Hippocampal formation (tissue), 2 donors: ENCODE measurements around the gene AHCYL1.

ENCODE experiments used
- DNase-seq, 2 donors: peaks; one replicate each; lab custom pipeline; 2025; lab: John Stamatoyannopoulos, UW

Gene AHCYL1

DNA sequence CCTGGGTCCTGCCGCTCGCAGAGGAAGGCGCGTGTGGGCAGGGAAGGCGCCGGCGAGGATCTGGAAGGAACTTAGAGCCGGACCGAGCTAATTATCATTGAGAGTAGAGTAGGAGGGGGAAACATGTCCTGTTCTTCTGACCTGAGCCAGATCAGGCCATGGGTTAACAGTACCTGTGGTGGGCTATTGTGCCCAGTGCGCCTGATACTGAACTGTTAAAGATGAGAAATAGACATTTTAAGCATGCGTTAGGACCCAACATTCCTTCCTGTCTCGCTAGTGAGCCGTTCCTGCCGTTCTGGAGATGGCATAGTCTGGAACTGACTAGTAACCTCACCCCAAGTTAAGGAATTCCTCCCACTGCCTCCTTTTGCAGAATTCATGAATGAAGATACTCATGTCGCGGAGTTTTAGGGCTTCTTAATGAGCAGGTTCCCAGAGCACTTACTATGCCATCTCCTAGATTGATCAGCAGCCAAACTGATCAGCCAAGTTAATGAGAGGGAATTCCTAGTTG lies 50.7 kb downstream of the AHCYL1 start:
- DNase-seq: no peak

DNA sequence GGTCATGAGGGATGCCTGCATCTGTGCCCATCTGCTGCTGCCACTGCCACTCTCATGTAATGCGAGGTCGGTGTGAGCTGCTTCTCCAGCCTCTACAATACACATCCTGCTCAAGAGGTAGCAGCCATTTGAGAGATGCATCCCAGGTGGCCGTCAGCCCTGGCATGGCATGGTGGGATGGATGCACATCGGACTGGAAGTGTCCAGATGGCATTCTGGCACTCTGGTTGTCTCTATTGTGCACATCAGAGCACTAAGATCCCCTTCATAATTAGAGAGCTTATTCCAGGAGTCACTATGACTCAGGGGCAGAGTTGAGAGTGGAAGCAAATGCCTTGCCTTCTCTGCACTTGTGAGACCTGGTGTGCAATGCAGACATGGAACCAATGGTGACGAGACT lies 53.7 kb downstream of the AHCYL1 start:
- DNase-seq: no peak

DNA sequence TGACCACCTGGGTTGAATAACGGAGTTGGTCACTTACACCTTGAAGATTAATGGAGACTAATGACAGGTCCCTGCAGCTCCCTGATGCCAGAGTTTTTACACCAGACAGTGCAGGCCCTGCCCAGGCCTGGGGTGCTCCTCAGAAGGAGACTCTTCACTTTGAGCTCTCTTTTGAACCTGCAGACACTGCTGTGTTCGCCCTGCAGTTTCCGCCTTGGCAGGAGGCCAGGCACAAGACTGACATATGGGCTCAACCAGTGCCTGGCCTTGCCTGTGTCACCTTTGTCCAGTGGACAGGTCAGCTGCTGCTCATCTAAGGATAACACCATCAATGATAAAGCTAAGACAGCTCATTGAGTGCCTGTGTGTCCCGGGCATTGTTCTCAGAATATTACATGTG lies 55.1 kb downstream of the AHCYL1 start:
- no peak for DNase-seq

DNA sequence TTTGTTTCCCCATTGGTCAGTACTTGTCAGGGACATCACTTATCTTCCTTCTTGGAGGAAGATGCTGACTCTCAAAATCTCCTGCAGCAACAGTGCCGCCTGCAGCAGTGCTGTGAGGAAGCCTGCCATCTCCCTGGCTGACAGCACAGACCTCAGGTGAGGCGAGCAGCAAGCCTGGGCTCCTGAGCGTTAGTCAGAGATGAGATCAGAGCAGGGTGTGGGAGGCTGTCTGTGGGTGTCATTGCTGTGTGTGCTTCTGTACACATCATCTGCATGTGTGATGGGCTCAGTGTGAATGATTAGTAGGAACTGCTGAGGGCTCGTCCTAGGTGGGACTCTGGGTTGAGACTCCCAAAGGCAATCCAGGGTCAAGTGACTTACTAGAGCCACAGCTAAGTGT lies 56.0 kb downstream of the AHCYL1 start:
- DNase-seq: no peak

DNA sequence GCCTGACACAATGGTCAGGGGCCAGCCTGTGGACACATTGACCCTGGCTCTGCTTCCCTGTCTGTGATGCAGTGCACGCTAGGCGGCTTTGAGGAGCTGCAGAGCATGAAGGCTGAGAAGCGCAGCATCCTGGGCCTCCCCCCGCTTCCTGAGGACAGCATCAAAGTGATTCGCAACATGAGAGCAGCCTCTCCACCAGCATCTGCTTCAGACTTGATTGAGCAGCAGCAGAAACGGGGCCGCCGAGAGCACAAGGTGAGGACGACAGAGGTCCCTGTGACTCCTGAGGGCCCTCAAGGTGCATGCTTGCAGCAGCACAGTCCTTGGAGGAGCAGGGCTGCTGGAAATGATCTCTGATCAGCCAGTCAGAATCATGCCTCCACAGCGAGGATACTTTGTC lies 58.5 kb downstream of the AHCYL1 start:
- no peak for DNase-seq

DNA sequence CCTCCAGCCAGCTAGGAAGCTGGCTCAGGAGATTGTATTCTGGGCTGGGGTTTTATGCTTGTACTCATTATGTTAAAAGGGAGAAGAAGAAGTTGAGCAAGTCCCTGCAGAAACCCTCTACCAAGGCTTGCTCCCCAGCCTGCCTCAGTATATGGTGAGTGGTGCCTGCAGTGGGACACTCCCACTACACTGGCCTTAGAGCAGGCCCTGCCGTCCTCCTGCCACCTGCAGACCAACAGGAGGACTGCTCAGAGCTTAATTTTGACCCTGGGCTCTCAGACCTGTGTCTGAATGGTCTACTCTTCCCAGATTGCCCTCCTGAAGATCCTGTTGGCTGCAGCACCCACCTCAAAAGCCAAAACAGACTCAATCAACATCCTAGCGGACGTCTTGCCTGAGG lies 62.9 kb downstream of the AHCYL1 start:
- no peak for DNase-seq

DNA sequence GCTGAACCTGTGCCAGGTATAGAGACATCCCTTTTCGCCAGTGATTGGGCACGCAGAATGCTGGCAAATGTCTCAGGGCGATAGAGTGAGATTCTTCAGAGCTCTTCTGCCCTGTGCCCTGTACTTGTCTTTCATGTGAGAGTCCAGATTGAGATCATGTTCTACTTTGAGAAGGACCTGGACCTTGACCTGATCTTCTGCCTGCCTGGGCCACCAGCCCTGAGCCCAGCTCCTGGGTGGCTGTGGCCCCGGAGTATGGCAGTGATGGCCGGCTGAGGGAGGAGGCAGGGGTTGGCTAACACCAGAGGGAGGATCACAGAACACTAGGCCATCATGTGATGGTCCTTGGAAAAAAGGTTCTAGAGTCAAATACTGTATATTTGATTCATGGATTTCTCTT lies 63.7 kb downstream of the AHCYL1 start:
- DNase-seq: no peak

DNA sequence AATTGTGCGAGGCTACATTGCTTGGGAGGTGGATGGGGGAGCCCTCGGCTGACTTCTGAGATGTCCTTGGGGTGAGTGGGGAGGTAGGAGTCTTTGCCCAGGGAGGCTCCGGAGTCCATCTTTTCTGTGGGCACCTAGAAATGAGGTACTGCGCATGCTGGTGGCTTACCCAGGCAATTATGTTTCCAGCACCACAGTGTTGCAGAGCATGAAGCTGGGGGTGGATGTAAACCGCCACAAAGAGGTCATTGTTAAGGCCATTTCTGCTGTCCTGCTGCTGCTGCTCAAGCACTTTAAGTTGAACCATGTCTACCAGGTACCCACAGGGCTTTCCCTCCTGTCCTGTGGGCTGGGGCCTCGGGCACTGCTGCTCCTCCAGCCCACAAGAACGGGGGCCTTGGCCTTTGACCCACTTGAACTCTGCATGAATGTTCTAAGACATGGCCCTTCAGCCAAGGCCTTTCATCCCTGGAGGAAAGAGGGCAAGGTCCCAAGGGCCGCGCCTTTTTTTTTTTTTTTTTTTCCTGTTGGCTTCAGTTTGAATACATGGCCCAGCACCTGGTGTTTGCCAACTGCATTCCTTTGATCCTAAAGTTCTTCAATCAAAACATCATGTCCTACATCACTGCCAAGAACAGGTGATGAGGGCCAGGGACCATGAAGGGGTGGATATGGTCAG lies 64.5 kb downstream of the AHCYL1 start:
- DNase-seq: peak; percentile 12 to 48

DNA sequence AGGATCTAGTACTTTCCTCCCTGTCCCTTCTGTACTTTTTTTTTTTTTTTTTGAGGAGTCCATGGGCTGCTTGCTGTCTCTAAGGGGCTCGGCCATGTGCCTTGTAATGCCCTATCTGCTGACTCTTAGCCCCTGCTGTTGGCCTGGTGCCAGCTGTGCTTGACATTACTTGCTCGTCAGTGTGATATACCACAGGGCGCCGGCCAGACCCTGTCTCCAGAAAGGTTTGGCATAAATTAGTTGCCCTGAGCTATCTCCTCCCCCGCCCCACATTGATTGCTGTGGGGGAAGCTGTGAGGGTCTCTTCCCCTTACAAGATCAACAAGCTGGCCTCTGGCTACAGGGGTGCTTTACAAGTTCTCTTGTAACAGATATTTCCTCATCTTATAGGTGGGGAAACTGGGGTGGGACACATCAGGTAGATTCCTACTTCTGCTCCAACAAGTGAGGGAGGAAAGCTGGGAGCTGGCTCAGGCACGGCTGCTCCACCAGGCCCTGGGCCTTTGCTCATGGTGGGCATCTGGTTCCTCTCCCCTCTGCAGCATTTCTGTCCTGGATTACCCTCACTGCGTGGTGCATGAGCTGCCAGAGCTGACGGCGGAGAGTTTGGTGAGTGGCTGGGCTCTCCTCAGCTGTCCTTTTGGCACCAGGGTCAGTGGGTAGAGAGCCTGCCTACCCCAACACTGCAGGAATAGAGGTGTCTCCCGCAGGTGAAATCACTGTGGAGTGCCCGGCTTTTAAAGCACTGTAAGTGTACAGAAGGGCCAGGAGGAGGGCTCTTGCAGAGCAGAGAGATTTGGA lies 65.4 kb downstream of the AHCYL1 start:
- DNase-seq: no peak

DNA sequence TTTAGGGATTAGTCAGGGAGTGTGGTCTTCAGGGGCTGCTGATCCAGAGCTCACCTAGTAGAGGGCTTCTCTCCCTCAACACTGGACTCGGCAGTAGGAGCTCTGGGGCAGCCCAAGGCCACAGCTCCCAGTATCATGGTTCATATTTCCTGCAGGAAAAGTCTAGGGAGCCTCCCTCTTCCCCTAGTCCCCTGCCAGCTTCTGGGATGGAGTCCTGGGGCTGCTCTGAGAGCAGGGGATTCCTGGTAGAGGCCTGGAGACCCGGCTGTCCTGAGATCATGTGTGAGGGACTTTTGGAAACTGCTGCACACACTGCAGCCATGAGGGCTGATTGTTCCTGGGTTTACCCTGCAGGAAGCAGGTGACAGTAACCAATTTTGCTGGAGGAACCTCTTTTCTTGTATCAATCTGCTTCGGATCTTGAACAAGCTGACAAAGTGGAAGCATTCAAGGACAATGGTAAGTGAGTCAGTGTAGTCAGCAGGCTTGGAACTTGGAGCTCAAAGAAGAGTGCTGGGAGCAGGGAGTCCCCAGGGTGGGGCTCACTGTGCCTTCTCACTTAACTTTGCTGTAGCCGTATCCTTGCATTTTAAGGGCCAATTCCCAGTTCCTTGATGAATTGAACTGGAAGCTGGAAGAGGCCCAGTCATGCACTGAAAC lies 66.2 kb downstream of the AHCYL1 start:
- no peak for DNase-seq

DNA sequence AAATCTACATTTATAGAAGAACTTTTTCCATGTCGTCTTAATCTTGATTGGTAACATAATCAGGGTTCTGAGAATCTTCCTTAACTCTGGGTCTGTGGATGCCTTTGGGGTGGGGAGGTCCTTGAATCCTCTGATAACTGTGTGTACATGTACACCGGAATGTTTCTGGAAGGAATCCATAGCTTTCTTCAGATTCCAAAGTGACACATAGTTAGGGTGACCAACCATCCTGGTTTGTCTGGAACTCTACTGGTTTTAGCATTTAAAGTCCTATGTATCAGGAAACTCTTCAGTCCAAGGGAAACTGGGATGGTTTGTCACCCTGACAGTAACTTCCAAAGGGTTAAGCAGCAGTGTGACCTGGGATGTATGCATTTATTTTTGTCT lies 66.7 kb downstream of the AHCYL1 start:
- no peak for DNase-seq

DNA sequence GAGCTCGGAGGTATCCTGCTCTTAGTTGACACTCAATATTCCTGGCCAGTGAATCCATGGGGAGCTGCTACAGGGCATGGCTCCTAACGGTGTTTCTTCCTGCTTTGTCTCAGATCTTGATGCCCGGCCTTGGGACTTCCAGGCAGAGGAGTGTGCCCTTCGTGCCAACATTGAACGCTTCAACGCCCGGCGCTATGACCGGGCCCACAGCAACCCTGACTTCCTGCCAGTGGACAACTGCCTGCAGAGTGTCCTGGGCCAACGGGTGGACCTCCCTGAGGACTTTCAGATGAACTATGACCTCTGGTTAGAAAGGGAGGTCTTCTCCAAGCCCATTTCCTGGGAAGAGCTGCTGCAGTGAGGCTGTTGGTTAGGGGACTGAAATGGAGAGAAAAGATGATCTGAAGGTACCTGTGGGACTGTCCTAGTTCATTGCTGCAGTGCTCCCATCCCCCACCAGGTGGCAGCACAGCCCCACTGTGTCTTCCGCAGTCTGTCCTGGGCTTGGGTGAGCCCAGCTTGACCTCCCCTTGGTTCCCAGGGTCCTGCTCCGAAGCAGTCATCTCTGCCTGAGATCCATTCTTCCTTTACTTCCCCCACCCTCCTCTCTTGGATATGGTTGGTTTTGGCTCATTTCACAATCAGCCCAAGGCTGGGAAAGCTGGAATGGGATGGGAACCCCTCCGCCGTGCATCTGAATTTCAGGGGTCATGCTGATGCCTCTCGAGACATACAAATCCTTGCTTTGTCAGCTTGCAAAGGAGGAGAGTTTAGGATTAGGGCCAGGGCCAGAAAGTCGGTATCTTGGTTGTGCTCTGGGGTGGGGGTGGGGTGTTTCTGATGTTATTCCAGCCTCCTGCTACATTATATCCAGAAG lies 69.2 kb downstream of the AHCYL1 start:
- DNase-seq: peak in 1 of 2 donors; percentile 39

DNA sequence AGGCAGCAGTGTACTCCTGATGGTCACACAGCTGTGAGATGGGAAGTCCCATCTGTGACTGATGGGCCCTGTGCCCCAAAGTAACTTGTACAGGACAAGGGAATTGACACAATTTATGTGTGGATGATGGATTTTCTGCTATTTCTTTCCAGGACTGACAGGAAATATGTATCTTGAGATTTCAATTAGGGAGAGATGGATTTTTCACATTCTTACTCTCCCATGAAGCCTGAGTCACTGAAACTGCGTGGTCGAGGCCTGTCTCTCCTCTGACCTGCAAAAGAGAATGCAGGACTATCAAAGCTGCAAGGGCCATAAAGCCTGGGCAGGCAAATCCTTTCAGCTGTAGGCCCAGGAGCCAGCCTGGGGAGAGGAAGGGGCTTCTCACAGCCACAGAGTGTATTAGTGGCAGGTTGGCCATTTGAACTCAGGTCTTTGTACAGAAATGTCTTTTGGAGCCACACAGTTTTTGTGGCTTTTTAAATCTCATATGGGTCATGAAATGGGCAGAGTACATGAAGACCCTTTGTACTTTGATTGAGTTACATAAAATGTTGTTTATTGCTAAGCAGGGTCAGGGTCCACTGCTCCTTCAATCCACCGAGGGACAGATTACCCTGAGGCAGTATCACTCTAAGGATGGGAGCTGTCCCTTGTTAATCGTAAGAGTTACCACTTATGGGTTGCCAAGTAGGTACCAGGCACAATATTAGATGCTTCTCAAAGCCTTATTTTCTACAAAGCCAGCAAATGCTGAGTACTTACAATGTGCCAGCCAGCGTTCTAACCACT lies 71.1 kb downstream of the AHCYL1 start:
- DNase-seq: no peak

DNA sequence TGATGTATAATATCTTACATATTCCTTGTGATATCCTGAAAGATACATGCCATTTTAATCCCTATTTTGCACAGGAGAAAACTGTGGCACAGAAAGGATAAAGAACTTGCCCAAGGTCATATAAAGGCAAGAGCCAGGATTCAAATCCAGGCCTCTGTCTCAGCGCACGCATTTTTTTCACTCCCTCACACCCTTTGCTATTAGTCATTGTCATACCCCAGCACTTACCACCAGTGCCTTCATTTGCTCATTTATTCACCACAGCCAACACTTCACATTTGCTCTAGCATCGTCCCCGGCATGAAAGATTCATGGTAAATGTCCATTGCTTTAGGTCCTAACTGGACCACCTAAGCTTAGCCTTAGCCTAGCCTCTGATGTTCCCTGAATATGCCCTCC lies 71.7 kb downstream of the AHCYL1 start:
- DNase-seq: no peak

DNA sequence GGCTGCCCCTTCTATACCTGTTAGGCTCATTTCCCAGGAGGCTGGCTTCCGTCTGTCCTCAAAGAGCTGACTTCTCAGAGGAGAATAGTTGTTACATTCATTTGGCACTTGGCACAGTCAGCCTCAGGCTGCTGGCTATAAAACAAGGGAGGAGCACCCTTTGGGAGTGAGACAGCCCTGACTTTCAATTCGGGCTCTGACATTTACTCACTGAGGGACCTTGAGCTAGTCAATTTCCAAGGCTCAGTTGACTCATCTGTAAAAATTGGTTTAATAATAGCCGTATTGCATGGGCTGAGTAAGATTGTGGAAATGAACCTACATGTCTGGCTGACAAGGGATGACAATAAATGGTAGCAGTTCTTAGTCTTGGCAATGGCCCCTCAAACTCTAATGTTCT lies 72.2 kb downstream of the AHCYL1 start:
- DNase-seq: no peak

DNA sequence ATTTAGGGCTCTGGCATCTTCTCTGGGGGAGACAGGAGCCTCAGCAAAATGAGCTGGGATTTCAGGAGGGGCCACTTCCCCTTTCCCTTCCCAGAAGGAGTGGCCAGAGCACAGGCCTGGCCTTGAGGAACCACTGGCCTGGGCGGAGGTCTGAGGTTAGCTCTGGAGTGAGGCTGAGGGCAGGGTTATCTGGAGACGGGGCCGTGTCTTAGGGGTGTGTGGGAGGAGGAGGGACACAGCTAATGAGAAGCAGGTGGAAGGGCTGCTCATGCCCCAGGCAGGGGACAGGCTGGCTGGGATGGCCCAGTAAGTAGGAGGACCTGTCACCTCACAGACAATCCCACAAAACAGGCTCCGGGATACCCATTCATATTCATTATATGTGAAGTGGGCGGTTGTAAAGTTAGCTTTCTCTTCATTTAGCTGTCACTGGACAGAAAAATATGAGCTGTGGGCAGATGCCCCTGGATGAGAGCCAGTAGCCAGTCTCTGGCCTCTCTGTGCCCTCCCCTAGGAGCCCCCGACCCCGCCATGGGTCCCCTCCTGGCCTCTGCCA lies 73.5 kb downstream of the AHCYL1 start:
- DNase-seq: no peak

DNA sequence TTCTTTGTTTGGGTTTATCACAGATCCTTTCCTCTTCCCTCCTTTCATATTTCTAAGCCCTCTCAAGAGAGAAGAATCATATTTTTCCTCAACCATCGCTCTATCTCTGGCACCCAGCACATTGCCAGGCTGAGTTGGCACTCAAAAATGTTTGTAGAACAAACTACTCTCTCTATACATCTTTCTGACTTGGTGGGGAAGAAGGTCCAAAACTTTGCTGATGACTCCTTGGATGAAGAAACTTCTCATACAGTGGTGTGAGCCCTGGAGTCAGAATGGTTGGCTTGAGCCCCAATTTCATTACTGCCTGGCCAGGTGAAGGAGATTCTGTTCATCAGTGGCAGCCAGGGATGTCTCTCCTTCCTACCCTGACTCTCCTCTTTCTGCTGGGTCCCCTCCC lies 74.0 kb downstream of the AHCYL1 start:
- no peak for DNase-seq

DNA sequence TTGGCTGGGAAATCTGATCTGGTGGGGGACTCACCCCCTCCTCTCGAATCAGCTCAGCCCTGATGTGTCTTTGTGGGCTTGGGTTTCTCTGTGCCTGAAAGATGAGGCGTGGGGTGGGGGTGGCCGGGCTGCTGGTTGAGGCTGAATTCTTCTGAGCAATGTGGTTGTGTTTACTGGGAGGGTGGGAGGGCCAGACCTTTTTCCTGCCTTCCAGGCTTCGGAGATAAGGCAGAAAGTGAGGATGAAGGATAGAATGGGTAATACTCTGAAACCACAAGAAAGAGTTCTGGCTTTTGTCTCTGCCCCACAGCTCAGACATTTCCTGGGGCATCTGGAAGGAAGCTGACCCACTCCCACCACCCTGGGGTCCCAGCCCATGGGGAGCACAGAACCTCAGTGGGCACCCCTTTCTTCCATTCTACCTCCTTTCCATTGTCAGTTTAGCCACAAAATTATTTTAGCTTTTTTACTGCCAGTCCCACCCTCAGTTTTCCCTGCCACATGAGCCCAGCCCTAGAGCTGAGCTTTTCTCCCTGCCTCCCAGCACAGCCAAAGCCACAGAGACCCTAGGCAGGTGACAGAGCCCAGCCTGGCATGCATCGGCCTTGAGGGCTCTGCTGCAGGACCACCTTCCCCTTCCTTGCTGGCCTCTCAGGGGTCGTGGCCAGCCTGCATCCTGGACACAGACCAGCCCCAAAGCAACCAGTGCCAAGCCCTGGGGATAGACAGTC lies 74.7 kb downstream of the AHCYL1 start:
- no peak for DNase-seq

DNA sequence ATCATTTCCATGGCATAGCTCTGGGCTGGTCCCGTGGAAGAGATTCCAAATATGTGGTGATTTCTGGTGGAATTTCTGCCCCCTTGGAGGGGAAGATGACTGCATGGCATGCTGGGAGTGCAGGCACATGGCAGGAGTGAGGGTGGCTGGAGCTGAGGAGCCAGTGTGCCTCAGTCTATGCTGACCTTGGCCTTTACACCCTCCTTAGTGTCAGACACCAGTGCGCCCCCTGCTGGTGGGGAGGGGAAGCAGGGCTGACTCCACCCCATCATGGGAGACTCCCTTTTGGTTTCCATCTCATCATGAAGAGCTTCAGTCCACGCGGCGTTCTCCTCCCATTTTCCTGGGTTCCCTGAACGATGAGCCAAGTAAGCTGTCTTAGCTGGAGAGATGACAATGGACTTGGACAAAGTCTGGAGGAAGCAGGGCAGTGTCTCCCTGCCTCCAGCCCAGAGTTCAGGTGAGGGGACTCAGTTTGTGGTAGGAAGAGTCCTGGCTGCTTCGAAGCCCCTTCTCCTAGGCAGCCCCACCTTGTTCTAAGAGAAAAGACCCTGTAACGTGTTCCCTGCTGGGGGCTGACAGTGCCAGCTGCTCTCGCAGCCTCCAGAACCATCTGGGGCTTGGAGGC lies 75.6 kb downstream of the AHCYL1 start:
- no peak for DNase-seq

DNA sequence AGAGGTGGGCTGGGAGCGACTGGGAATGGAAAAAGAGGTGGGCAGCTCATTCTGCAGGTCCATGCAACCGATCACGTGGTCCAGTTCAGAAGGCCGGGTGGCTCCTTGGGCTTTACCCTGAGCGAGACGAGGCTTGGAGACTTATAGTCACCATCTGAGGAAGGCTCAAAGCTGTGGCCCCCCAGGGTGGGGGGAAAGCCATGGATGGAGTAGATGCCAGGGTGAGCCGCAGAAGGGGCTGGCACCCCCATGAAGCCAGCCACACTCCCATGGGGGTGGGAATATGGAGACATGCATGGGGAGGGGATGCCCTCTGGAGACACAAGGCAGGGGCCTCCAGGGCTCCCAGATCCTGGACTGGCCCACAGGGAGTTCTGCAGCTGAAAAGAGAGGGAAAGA lies 76.1 kb downstream of the AHCYL1 start:
- no peak for DNase-seq
